ENCODE results near the gene TRMT10B.

TRMT10B gene

DNA sequence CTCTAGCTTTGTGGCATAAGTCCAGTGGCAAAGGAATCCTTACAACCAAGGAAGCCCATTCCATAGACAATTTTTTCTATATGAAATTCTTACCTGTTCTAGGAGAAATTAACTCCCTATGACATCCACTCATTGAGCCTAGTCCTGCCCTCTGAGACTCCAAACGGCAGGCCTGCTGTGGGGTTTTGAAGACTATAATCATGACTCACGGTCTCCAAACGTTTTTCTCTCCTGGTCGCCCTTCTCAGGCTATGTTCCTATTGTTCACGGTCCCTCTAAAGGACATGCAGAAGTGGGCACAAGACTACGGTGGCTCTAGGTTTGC is 30.6 kb downstream of the TRMT10B start:
- H3F3A ChIP-seq (ENCODE audit: control insufficient read depth, insufficient read depth) = no peaks in the 10 kb centered on the region
- H3K9me3 ChIP-seq (ENCODE audit: control insufficient read depth, insufficient read depth, low read length) = no peaks in the 10 kb centered on the region
- H3K4me2 ChIP-seq (ENCODE audit: low read length) = peak overlapping the region; percentile 68
- no peaks in the 10 kb centered on the region for H3K27me3 ChIP-seq (ENCODE audit: control insufficient read depth, low read length)
- H4K20me1 ChIP-seq (ENCODE audit: control insufficient read depth, insufficient read depth, low read depth, low read length) = peaks cover 16% of the 10 kb centered on the region; the same call in 1 of the 2 replicates
- H3K9me2 ChIP-seq (replicated peaks; ENCODE audit: control insufficient read depth, low read length) = no peaks in the 10 kb centered on the region
- peak overlapping the region; percentile 91 for H3K4me3 ChIP-seq (ENCODE audit: low read length)
- no peak for TF ChIP-seq EZH2phosphoT487 (IDR thresholded peaks at IDR 0.05; ENCODE audit: borderline replicate concordance, low read length)
- TF ChIP-seq, protein P1, sequence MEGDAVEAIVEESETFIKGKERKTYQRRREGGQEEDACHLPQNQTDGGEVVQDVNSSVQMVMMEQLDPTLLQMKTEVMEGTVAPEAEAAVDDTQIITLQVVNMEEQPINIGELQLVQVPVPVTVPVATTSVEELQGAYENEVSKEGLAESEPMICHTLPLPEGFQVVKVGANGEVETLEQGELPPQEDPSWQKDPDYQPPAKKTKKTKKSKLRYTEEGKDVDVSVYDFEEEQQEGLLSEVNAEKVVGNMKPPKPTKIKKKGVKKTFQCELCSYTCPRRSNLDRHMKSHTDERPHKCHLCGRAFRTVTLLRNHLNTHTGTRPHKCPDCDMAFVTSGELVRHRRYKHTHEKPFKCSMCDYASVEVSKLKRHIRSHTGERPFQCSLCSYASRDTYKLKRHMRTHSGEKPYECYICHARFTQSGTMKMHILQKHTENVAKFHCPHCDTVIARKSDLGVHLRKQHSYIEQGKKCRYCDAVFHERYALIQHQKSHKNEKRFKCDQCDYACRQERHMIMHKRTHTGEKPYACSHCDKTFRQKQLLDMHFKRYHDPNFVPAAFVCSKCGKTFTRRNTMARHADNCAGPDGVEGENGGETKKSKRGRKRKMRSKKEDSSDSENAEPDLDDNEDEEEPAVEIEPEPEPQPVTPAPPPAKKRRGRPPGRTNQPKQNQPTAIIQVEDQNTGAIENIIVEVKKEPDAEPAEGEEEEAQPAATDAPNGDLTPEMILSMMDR (IDR thresholded peaks at IDR 0.05; ENCODE audit: low read depth, low read length, poor library complexity, severe bottlenecking) = no peak
- peaks cover 54% of the 10 kb centered on the region for H3K36me3 ChIP-seq (ENCODE audit: control insufficient read depth, low read length)
- peaks cover 53% of the 10 kb centered on the region for H3K79me2 ChIP-seq (ENCODE audit: control insufficient read depth, low read length)
- peak overlapping the region; percentile 67 for H3K27ac ChIP-seq (ENCODE audit: low read depth, low read length)
- H3K4me1 ChIP-seq (ENCODE audit: control insufficient read depth, low read length) = peaks cover 28% of the 10 kb centered on the region

DNA sequence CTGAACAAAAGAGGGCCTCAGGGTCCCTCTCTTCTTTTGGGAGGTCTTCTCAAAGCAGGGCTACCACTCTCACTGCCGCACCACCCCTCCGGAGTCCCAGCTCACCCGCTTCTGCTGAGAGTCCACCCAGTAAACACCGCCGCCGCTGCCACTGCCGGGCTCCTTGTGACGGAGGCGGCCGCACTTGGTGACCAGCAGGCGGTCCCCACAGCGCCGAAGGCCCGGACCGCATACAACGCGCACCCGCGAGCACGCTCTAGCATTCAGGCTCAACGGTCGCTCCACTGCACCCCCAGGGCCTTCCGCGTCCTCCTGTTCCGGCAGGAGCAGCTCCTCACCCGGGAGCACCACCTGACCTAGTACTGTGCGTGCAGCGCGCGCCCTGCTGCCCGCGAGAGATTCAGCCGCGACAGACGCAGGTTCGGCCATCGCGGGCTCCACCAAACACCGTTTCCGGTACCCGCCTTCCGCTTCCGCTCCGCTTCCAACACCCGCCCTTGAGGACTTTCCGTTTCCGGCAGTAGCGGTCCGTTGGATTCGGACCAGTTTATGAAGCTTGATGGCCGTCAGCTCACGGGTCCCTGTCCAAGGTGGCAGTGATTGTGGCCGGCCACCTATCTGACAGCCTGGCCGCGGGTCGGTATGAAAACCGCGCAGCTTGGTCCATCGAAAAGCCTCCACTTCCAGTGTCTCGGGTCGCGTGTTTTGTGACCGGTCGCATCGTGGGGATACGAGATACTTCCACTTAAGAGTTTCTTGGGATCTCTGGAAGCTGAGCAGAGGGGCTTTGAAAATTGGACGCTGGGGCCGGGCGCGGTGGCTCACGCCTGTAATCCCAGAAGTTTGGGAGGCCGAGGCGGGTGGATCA is 31.2 kb downstream of the TRMT10B start, which contains the start of gene EXOSC3:
Gene EXOSC3 (minus strand): TSS at position 449 of the 868 bp plus-strand sequence. CDS start 20 bp downstream, at position 429.
- Histone ChIP-seq H3K9me2 (replicated peaks; ENCODE audit: control insufficient read depth, low read length) (no peaks in the 10 kb centered on the region), H3K4me2 (ENCODE audit: low read length) (peak within 1 kb of the TSS; percentile 68), H3K27ac (ENCODE audit: low read depth, low read length) (peak within 1 kb of the TSS; percentile 67), H3K36me3 (ENCODE audit: control insufficient read depth, low read length) (peaks cover 48% of the 10 kb centered on the region), H3K4me1 (ENCODE audit: control insufficient read depth, low read length) (peaks cover 28% of the 10 kb centered on the region), H3F3A (ENCODE audit: control insufficient read depth, insufficient read depth) (no peaks in the 10 kb centered on the region), H3K27me3 (ENCODE audit: control insufficient read depth, low read length) (no peaks in the 10 kb centered on the region), H3K9me3 (ENCODE audit: control insufficient read depth, insufficient read depth, low read length) (no peaks in the 10 kb centered on the region), H4K20me1 (ENCODE audit: control insufficient read depth, insufficient read depth, low read depth, low read length) (peaks cover 16% of the 10 kb centered on the region; the same call in 1 of the 2 replicates), H3K4me3 (ENCODE audit: low read length) (peak within 1 kb of the TSS; percentile 91), H3K79me2 (ENCODE audit: control insufficient read depth, low read length) (peaks cover 53% of the 10 kb centered on the region)
- no peak for TF ChIP-seq EZH2phosphoT487 (IDR thresholded peaks at IDR 0.05; ENCODE audit: borderline replicate concordance, low read length)
- TF ChIP-seq, protein P1 (IDR thresholded peaks at IDR 0.05; ENCODE audit: low read depth, low read length, poor library complexity, severe bottlenecking) = peak; percentile 8

DNA sequence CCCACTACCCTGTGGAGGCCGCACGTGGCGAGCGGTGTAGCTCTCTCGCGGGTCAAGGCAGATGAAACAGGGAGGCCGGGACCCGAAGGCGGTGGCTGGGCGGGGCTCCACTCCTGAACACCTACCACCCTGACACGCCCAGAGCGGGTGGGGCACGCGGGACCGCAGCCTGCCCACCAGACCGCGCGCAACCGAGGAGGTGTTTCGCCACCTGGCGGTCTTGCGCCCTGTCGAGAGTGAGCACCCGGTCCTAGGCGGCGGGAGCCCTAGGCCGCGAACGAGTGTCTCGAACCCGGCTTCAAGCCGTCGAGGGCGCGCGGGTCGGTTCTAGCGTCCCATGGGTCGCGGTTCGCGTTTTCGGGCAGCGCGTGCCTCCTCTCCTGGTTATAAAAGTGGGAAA is 33.5 kb downstream of the TRMT10B start:
- no peaks in the 10 kb centered on the region for H3K27me3 ChIP-seq (ENCODE audit: control insufficient read depth, low read length)

More for the DNA sequence above, 33.5 kb downstream of the TRMT10B start:
- peaks cover 24% of the 10 kb centered on the region for H3K4me1 ChIP-seq (ENCODE audit: control insufficient read depth, low read length)
- H3K4me2 ChIP-seq (ENCODE audit: low read length) = no peak overlapping the region
- H4K20me1 ChIP-seq (ENCODE audit: control insufficient read depth, insufficient read depth, low read depth, low read length) = peaks cover 9% of the 10 kb centered on the region; the same call in 1 of the 2 replicates
- H3K9me2 ChIP-seq (replicated peaks; ENCODE audit: control insufficient read depth, low read length) = no peaks in the 10 kb centered on the region
- no peaks in the 10 kb centered on the region for H3K9me3 ChIP-seq (ENCODE audit: control insufficient read depth, insufficient read depth, low read length)
- peaks cover 26% of the 10 kb centered on the region for H3K36me3 ChIP-seq (ENCODE audit: control insufficient read depth, low read length)
- no peaks in the 10 kb centered on the region for H3F3A ChIP-seq (ENCODE audit: control insufficient read depth, insufficient read depth)
- H3K79me2 ChIP-seq (ENCODE audit: control insufficient read depth, low read length) = peaks cover 33% of the 10 kb centered on the region
- H3K27ac ChIP-seq (ENCODE audit: low read depth, low read length) = no peak overlapping the region
- no peak for TF ChIP-seq EZH2phosphoT487 (IDR thresholded peaks at IDR 0.05; ENCODE audit: borderline replicate concordance, low read length)
- TF ChIP-seq, protein P1 (IDR thresholded peaks at IDR 0.05; ENCODE audit: low read depth, low read length, poor library complexity, severe bottlenecking) = no peak
- no peak overlapping the region for H3K4me3 ChIP-seq (ENCODE audit: low read length)
